Stimulated activated CD8-positive, alpha-beta memory T cell treated with anti-CD3 and anti-CD28 coated beads, Interleukin-12 subunit alpha, Interleukin-12 subunit beta, amount 100 ng/mL, for 24 hours (primary cell): ENCODE data around the gene TECTB.

ENCODE experiments used
- DNase-seq: peaks from one replicate; pipeline ENCODE4 v3.0.0-alpha.2; 2020; ENCODE audit errors: extremely low read depth

The TECTB gene

GRCh38 chr10:112274831-112275230 lies 8.4 kb upstream of the TECTB start:
- DNase-seq, result no peak

- no peak for DNase-seq
Observed at GRCh38 chr10:112275512-112276245, 7.5 kb upstream of the TECTB start.

GRCh38 chr10:112278871-112279270 lies 4.3 kb upstream of the TECTB start:
- DNase-seq, result no peak

- no peak for DNase-seq
Observed at GRCh38 chr10:112279433-112279832, 3.8 kb upstream of the TECTB start.

- DNase-seq, result no peak
Observed at GRCh38 chr10:112280205-112280921, 2.8 kb upstream of the TECTB start.

GRCh38 chr10:112282086-112282485 lies 1.1 kb upstream of the TECTB start:
- DNase-seq, result no peak

- no peak for DNase-seq
Observed at GRCh38 chr10:112286837-112287818, 3.9 kb downstream of the TECTB start.

GRCh38 chr10:112287844-112288243 lies 4.6 kb downstream of the TECTB start:
- no peak for DNase-seq

- no peak for DNase-seq
Observed at GRCh38 chr10:112288486-112288885, 5.3 kb downstream of the TECTB start.

- no peak for DNase-seq
Observed at GRCh38 chr10:112289373-112290053, 6.3 kb downstream of the TECTB start.

- no peak for DNase-seq
Observed at GRCh38 chr10:112290054-112290373, 6.8 kb downstream of the TECTB start.

GRCh38 chr10:112294169-112294568 lies 11.0 kb downstream of the TECTB start:
- no peak for DNase-seq

GRCh38 chr10:112295853-112296830 lies 12.9 kb downstream of the TECTB start:
- DNase-seq, result no peak

- DNase-seq, result no peak
Observed at GRCh38 chr10:112296908-112297331, 13.7 kb downstream of the TECTB start.

GRCh38 chr10:112298581-112298980 lies 15.4 kb downstream of the TECTB start:
- DNase-seq, result no peak

- no peak for DNase-seq
Observed at GRCh38 chr10:112299456-112299855, 16.3 kb downstream of the TECTB start.

- no peak for DNase-seq
Observed at GRCh38 chr10:112302335-112302734, 19.1 kb downstream of the TECTB start.

- DNase-seq, result no peak
Observed at GRCh38 chr10:112303528-112303927, 20.3 kb downstream of the TECTB start.

GRCh38 chr10:112304267-112304859 lies 21.2 kb downstream of the TECTB start:
- DNase-seq, result no peak
